Mammary epithelial cell (primary cell): ENCODE measurements around the gene IL6ST.

Experiments used
- CTCF ChIP-seq, 2 donors: IDR thresholded peaks in 1 of 2; conservative IDR thresholded peaks in 1 of 2; 2 replicates each; pipeline ENCODE4 v1.5.1; 2011 to 2012; ENCODE audit warnings: inconsistent platforms in 2 of 2, low read length in 2 of 2, mild to moderate bottlenecking in 2 of 2, control low read depth in 1 of 2, low read depth in 1 of 2; ENCODE audit not compliant: insufficient read depth in 1 of 2; ENCODE audit errors: extremely low read depth in 1 of 2
- EZH2 ChIP-seq: IDR thresholded peaks from 2 replicates; pipeline ENCODE4 v1.6.1; 2012; ENCODE audit warnings: low read length, inconsistent platforms, borderline replicate concordance

DNA sequence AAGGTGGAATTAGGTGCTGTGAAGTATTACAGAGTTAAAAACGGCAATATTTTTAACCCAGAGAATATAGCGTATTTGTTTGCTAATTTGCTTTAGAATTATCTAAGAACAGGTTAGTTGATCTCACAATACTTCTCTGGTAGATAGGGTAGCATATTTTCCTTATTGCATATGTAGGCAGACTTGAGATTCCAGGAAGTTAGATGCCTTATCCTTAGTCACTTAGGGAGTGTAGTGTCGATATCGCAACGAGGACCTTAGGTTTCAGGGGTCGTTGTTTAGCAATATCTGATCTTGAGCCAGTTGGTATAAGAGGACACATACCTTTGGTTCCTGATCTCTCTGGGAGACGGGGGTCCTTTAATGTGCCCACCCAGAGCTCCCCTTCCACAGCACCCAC is 28.5 kb upstream of the IL6ST start:
- TF ChIP-seq CTCF (conservative IDR thresholded peaks at IDR 0.05 in 1 of 2, IDR thresholded peaks at IDR 0.05 in 1 of 2; ENCODE audit: extremely low read depth in 1 of 2, insufficient read depth in 1 of 2, low read depth in 1 of 2, low read length in 2 of 2) (no peak), EZH2 (no peak)
